ENCODE results near the gene FLVCR2.
"Not testable (repeated sequence)": the region's sequence is repeated elsewhere in the genome, so short reads cannot be mapped to it uniquely, and the experiment has no call there.

FLVCR2 gene

GRCh38 chr14:75672605-75673192, 94.3 kb downstream of the FLVCR2 start:
- Histone ChIP-seq H3K4me3 (ENCODE audit: low read depth in 1 of 5, low read length in 5 of 5) (no peak overlapping the region), H3K9ac (ENCODE audit: low read length in 5 of 5) (no peak overlapping the region), H3K27ac (ENCODE audit: low read depth, low read length) (no peak overlapping the region), H3K9me3 (ENCODE audit: control insufficient read depth in 5 of 5, low read length in 5 of 5) (no peaks in the 10 kb centered on the region), H3K27me3 (ENCODE audit: control insufficient read depth in 5 of 5, insufficient read depth in 4 of 5, low read length in 5 of 5) (no peaks in the 10 kb centered on the region), H3K4me1 (ENCODE audit: control insufficient read depth in 5 of 5, insufficient read depth in 5 of 5, low read length in 5 of 5) (peaks cover 0 to 14% (median 2%) of the 10 kb centered on the region in 5 donors), H3K36me3 (ENCODE audit: control insufficient read depth in 5 of 5, insufficient read depth in 5 of 5, low read length in 5 of 5) (peaks cover 10 to 19% (median 16%) of the 10 kb centered on the region in 5 donors)

GRCh38 chr14:75673345-75674035, 95.1 kb downstream of the FLVCR2 start:
- Histone ChIP-seq H3K9me3 (ENCODE audit: control insufficient read depth in 5 of 5, low read length in 5 of 5) (no peaks in the 10 kb centered on the region), H3K4me3 (ENCODE audit: low read depth in 1 of 5, low read length in 5 of 5) (no peak overlapping the region), H3K27ac (ENCODE audit: low read depth, low read length) (no peak overlapping the region), H3K27me3 (ENCODE audit: control insufficient read depth in 5 of 5, insufficient read depth in 4 of 5, low read length in 5 of 5) (no peaks in the 10 kb centered on the region), H3K4me1 (ENCODE audit: control insufficient read depth in 5 of 5, insufficient read depth in 5 of 5, low read length in 5 of 5) (peaks cover 0 to 14% (median 2%) of the 10 kb centered on the region in 5 donors), H3K9ac (ENCODE audit: low read length in 5 of 5) (no peak overlapping the region), H3K36me3 (ENCODE audit: control insufficient read depth in 5 of 5, insufficient read depth in 5 of 5, low read length in 5 of 5) (peaks cover 10 to 19% (median 18%) of the 10 kb centered on the region in 5 donors)

- Histone ChIP-seq H3K4me3 (ENCODE audit: low read depth in 1 of 5, low read length in 5 of 5) (no peak overlapping the region), H3K9me3 (ENCODE audit: control insufficient read depth in 5 of 5, low read length in 5 of 5) (no peaks in the 10 kb centered on the region), H3K9ac (ENCODE audit: low read length in 5 of 5) (no peak overlapping the region), H3K36me3 (ENCODE audit: control insufficient read depth in 5 of 5, insufficient read depth in 5 of 5, low read length in 5 of 5) (peaks cover under 1 to 7% (median 4%) of the 10 kb centered on the region in 5 donors), H3K27ac (ENCODE audit: low read depth, low read length) (no peak overlapping the region), H3K4me1 (ENCODE audit: control insufficient read depth in 5 of 5, insufficient read depth in 5 of 5, low read length in 5 of 5) (peaks cover 0 to 14% (median 2%) of the 10 kb centered on the region in 5 donors), H3K27me3 (ENCODE audit: control insufficient read depth in 5 of 5, insufficient read depth in 4 of 5, low read length in 5 of 5) (no peaks in the 10 kb centered on the region)
Measured at GRCh38 chr14:75675265-75675960, 97.0 kb downstream of the FLVCR2 start.

- Histone ChIP-seq H3K36me3 (ENCODE audit: control insufficient read depth in 5 of 5, insufficient read depth in 5 of 5, low read length in 5 of 5) (peaks cover 9 to 38% (median 26%) of the 10 kb centered on the region in 5 donors), H3K9me3 (ENCODE audit: control insufficient read depth in 5 of 5, low read length in 5 of 5) (no peaks in the 10 kb centered on the region), H3K9ac (ENCODE audit: low read length in 5 of 5) (no peak overlapping the region), H3K4me3 (ENCODE audit: low read depth in 1 of 5, low read length in 5 of 5) (no peak overlapping the region), H3K4me1 (ENCODE audit: control insufficient read depth in 5 of 5, insufficient read depth in 5 of 5, low read length in 5 of 5) (peaks cover 0 to 2% (median 0%) of the 10 kb centered on the region in 5 donors), H3K27me3 (ENCODE audit: control insufficient read depth in 5 of 5, insufficient read depth in 4 of 5, low read length in 5 of 5) (no peaks in the 10 kb centered on the region), H3K27ac (ENCODE audit: low read depth, low read length) (no peak overlapping the region)
Measured at GRCh38 chr14:75685910-75686309, 107.5 kb downstream of the FLVCR2 start.

GRCh38 chr14:75689012-75689411, 110.6 kb downstream of the FLVCR2 start:
- Histone ChIP-seq H3K27ac (ENCODE audit: low read depth, low read length) (no peak overlapping the region), H3K9ac (ENCODE audit: low read length in 5 of 5) (no peak overlapping the region), H3K4me1 (ENCODE audit: control insufficient read depth in 5 of 5, insufficient read depth in 5 of 5, low read length in 5 of 5) (peaks cover 0 to 2% (median 0%) of the 10 kb centered on the region in 5 donors), H3K36me3 (ENCODE audit: control insufficient read depth in 5 of 5, insufficient read depth in 5 of 5, low read length in 5 of 5) (peaks cover 4 to 39% (median 21%) of the 10 kb centered on the region in 5 donors), H3K4me3 (ENCODE audit: low read depth in 1 of 5, low read length in 5 of 5) (no peak overlapping the region), H3K27me3 (ENCODE audit: control insufficient read depth in 5 of 5, insufficient read depth in 4 of 5, low read length in 5 of 5) (no peaks in the 10 kb centered on the region), H3K9me3 (ENCODE audit: control insufficient read depth in 5 of 5, low read length in 5 of 5) (no peaks in the 10 kb centered on the region)

- Histone ChIP-seq H3K4me3 (ENCODE audit: low read depth in 1 of 5, low read length in 5 of 5) (no peak overlapping the region), H3K27ac (ENCODE audit: low read depth, low read length) (no peak overlapping the region), H3K4me1 (ENCODE audit: control insufficient read depth in 5 of 5, insufficient read depth in 5 of 5, low read length in 5 of 5) (peaks cover 0 to 2% (median 0%) of the 10 kb centered on the region in 5 donors), H3K9ac (ENCODE audit: low read length in 5 of 5) (no peak overlapping the region), H3K36me3 (ENCODE audit: control insufficient read depth in 5 of 5, insufficient read depth in 5 of 5, low read length in 5 of 5) (peaks cover 4 to 37% (median 20%) of the 10 kb centered on the region in 5 donors), H3K9me3 (ENCODE audit: control insufficient read depth in 5 of 5, low read length in 5 of 5) (no peaks in the 10 kb centered on the region), H3K27me3 (ENCODE audit: control insufficient read depth in 5 of 5, insufficient read depth in 4 of 5, low read length in 5 of 5) (no peaks in the 10 kb centered on the region)
Measured at GRCh38 chr14:75690010-75690409, 111.6 kb downstream of the FLVCR2 start.

GRCh38 chr14:75695025-75695424, 116.6 kb downstream of the FLVCR2 start:
- not testable (repeated sequence) for H3K9me3 ChIP-seq (ENCODE audit: control insufficient read depth in 5 of 5, low read length in 5 of 5); H3K9ac ChIP-seq (ENCODE audit: low read length in 5 of 5); H3K27ac ChIP-seq (ENCODE audit: low read depth, low read length); H3K4me1 ChIP-seq (ENCODE audit: control insufficient read depth in 5 of 5, insufficient read depth in 5 of 5, low read length in 5 of 5); H3K4me3 ChIP-seq (ENCODE audit: low read depth in 1 of 5, low read length in 5 of 5); H3K27me3 ChIP-seq (ENCODE audit: control insufficient read depth in 5 of 5, insufficient read depth in 4 of 5, low read length in 5 of 5)
- peaks cover 11 to 46% (median 32%) of the 10 kb centered on the region in 5 donors for H3K36me3 ChIP-seq (ENCODE audit: control insufficient read depth in 5 of 5, insufficient read depth in 5 of 5, low read length in 5 of 5)

GRCh38 chr14:75697386-75697785, 119.0 kb downstream of the FLVCR2 start:
- Histone ChIP-seq H3K4me3 (ENCODE audit: low read depth in 1 of 5, low read length in 5 of 5) (no peak overlapping the region), H3K9ac (ENCODE audit: low read length in 5 of 5) (no peak overlapping the region), H3K9me3 (ENCODE audit: control insufficient read depth in 5 of 5, low read length in 5 of 5) (no peaks in the 10 kb centered on the region), H3K27ac (ENCODE audit: low read depth, low read length) (no peak overlapping the region), H3K27me3 (ENCODE audit: control insufficient read depth in 5 of 5, insufficient read depth in 4 of 5, low read length in 5 of 5) (no peaks in the 10 kb centered on the region), H3K36me3 (ENCODE audit: control insufficient read depth in 5 of 5, insufficient read depth in 5 of 5, low read length in 5 of 5) (peaks cover 11 to 36% (median 17%) of the 10 kb centered on the region in 5 donors), H3K4me1 (ENCODE audit: control insufficient read depth in 5 of 5, insufficient read depth in 5 of 5, low read length in 5 of 5) (peaks cover 0 to 6% (median 0%) of the 10 kb centered on the region in 5 donors)

All from subcutaneous abdominal adipose tissue (tissue), 5 donors.